ENCODE data around the gene VAMP1.

- no peak for TF ChIP-seq CTCF (IDR thresholded peaks at IDR 0.05; ENCODE audit: low read depth, low read length)
- TF ChIP-seq EZH2phosphoT487 (IDR thresholded peaks at IDR 0.05; ENCODE audit: low read depth), result no peak
These were observed 8.9 kb downstream of the VAMP1 start for GRCh38 chr12:6461401-6462233.

Data from OCI-LY3 (cell line).